ENCODE results near the gene CDK1.

DNA sequence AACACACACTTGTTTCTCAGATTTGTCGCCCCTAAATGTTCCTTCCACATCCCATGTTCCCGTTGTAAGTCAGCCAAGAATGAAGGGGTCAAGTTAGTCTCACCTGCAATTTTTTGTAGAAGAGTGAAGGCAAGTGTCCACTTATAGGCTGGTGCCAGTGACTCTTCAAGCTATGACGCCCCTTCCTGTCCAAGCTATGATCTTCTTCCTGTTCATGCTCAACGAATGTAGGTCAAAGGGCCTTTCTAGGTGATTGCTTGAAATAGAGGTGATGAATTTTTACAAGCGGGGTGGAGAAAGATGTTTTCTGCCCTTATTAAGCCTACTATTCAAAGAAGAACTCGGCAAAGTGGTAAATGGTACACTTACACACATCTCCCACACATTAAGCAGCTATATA is 41.0 kb downstream of the CDK1 start:
- TF ChIP-seq CTCF (conservative IDR thresholded peaks at IDR 0.05) (no peak), ZFX (IDR thresholded peaks at IDR 0.05) (no peak)

Measured in C4-2B (cell line).